ENCODE results near the gene KIAA1586.
"Not testable (repeated sequence)": the region's sequence is repeated elsewhere in the genome, so short reads cannot be mapped to it uniquely, and the experiment has no call there.

Gene KIAA1586

DNA sequence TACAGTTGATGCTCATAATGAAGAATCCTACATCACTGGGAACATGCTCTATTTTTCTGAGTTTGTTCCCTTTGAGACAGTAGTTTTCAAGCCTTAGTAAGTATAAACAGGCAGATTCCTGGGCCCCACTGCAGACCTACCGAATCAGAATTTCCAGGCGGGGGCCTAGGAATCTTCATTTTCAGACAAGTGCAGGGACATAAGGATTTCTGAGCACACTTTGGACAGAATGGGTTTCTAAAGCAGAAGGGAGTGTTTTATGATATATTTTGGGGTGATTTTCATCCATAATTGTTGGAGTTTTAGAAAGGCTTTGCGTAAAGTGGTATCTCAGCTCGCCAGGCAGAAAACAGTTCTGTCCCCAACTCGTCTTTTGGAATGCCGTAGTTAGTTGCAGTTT lies 1.4 kb downstream of the KIAA1586 start:
- DNase-seq (ENCODE audit: low spot score): not testable (repeated sequence)

DNA sequence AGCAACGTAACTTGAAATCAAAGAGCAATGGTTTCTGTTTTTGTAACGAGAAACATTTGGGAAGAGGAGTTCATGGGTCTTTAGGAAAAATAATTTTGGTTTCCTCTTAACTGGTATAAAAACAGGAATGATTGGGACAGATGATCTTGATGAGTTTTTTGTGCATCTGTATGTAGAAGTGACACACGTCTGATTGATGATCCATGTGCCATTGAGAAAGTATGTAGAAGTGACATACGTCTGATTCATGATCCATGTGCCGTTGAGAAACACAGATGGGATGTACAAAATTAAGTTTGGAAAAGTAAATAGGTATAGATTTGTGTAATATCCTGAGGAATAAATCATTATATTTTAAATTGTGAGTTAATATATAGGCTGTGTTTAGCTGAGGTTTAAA lies 2.1 kb downstream of the KIAA1586 start:
- DNase-seq (ENCODE audit: low spot score): no peak

DNA sequence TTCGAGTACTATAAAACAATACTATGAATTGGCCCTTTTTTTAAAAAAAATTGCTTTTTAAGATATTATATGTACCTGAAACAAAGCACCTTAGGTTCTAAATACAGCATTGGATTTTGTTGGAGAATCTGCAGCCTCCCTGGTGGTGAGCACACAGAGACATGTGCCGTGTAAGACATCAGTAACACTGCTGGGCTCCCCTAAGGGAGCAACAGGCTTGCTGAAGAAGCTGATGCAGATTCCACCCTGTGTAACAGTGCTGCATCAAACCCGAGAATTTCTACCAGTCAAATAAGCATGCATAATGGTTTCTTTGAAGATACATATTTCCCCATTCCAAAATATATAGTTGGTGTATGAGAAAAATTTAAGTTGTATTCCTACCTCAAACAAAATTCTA lies 17.4 kb downstream of the KIAA1586 start:
- DNase-seq (ENCODE audit: low spot score): no peak

DNA sequence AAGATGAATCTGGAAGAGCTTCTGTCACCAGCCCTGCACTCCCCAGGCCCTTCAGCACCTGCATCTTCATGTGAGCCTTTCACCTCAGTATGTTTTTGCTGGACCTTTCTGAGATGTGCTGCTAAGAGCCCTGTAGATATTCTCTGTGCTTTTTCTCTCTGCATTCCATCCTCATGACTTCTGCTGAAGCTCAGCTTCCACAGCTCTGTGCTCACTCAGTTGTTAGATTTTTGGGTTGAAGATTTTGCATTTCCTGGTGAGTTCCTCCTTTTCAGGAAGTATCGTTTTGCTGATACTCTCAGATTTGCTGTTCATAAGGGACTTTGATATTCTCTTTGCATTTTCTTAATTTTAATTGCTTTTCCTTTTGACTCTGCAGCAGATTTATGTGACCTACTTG lies 18.3 kb downstream of the KIAA1586 start:
- DNase-seq (ENCODE audit: low spot score): no peak

DNA sequence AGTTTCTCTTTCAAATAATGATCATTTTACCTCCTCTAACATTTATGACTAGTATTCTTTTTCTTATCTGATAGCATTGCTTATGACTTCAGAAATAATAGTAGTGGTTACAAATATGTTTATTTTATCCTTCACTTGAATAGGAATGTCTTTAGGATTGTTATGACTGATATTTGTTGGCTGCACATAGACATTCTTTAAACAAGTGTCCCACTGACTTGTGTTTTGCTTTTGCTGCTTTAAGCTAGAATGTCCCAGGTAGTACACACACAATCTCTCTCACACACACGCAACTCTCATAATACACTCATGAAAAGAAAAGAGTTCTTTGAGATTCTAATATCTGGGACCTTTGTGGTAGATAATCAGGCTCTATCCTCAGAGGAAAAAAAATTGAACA lies 21.6 kb downstream of the KIAA1586 start:
- DNase-seq (ENCODE audit: low spot score): no peak

DNA sequence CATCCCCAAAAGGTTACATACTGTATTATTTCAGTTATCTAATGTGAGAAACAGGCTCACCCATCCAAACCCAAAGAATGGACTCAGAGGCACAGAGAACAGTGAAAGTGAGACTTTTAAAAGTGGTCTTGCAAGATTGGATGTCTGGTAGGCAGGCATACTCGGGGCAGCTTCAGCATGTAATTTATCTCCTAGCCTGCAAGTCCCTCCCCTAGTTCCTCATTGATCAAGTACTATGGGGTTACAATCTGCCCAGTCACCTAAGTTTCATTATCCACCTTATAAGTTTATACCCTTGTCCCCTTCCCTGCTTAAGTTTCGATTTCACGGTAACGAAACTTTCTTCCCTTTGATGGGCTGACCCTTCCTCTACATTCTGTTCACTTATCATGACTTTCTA lies 22.7 kb downstream of the KIAA1586 start:
- DNase-seq (ENCODE audit: low spot score): no peak

DNA sequence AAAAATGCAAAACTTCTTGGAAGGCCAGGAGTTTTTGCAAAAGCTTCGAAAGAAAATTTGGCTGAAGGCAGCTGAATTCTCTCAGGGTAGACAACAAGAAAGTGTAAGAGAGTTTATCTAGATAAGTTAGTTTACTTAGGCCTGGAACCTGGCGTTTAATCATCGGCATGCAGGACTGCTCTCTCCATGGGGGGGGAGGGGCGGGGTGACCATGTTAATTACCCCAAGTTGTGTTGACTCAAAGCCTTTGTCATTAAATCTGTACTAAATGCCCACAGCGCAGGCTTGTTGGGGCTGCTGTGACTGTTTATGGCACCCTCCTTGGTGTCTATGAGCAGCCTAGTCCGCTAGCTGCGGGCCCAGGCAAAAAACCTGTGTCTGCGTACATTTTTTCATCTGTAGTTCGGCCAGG lies 23.4 kb downstream of the KIAA1586 start:
- DNase-seq (ENCODE audit: low spot score): no peak

DNA sequence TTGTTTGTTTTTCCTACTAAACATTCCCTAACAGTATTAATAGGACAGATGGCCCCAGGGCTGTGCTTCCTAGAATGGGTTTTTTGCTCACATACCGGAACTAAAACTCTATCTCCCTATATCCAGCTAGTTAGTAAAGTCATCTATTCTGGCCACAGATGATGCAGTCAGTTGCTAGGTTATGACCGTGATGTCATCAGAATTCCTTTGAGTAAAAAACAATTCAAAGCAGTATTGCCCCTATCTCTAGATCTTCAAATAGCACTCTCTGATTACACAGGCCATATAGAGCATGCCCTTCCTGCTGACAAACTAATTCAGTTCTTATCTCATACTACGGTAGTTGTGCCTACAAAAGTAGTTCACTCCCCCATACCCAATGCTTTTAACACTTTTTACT lies 25.6 kb downstream of the KIAA1586 start:
- DNase-seq (ENCODE audit: low spot score): no peak

DNA sequence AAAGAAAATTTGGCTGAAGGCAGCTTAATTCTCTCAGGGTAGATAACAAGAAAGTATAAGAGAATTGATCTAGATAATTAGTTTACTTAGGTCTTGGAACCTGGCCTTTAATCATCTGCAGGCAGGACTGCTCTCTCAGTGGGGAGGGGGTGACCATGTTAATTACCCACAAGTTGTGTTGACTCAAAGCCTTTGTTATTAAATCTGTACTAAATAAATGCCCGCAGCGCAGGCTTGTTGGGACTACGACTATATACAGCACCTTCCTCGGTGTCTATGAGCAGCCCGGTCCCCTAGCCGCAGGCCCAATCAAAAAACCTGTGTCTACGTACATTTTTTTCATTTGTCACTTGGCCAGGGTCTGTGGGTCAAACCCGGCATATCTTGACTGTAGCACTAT lies 27.9 kb downstream of the KIAA1586 start:
- no peak for DNase-seq (ENCODE audit: low spot score)

DNA sequence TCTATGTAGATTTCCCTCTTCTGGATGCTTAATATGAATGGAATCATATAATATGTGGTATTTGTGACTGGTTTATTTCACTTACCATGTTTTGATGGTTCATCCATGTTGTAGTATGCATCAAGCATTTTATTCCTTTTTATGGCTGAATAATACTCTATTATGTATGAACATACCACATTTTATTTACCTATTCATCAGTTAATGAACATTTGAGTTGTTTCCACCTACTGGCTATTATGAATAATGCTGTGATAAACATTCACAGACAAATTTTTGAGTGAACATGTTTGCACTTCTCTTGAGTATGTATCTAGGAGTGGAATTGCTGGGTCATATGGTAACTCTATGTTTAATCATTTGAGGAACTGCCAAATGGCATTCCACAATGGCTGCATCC lies 28.6 kb downstream of the KIAA1586 start:
- DNase-seq (ENCODE audit: low spot score): no peak

DNA sequence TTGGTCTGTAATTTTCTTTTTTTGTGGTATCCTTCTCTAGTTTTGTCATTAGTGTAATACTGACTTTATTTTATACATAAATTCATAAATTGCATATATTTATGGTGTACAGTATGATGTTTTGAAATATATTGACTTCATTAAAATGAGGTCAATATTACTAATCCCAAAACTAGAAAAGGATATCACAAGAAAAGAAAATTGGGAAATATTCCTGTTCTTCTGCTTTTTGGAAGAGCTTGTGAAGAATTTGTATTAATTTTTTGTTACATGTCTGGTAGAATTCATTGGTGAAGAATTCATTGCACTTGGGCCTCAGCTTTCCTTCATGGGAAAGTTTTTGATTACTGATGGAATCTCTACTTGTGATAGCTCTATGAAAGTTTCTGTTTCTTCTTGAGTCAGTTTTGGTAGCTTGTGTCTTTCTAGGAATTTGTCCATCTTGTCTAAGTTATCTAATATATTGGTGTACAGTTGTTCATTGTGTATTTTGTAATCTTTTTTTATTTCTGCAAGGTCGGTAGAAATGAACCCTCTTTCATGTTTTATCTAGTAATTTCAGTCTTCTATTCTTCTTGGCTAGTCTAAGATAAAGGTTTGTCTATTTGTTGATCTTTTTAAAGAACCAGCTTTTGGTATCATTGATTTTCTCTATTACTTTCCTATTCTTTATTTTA lies 32.2 kb downstream of the KIAA1586 start:
- no peak for DNase-seq (ENCODE audit: low spot score)

DNA sequence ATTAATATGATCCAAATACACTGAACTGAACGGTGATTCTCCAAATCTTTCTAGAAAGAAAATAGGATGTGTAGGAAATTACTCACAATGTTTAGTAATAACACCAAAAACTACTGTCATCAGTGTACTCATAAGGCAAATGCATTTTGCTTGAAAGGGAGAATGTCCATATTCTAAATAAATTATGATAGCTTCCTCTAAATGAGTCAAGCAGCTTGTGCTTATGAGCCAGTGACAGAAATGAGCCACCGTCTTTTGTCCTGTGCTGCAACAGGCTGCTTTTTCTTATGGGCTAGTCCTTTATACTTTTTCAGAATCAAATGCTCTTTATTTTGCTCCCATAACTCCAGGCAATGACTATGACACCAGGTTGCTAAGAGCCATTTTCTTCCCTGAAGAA lies 39.0 kb downstream of the KIAA1586 start:
- no peak for DNase-seq (ENCODE audit: low spot score)

DNA sequence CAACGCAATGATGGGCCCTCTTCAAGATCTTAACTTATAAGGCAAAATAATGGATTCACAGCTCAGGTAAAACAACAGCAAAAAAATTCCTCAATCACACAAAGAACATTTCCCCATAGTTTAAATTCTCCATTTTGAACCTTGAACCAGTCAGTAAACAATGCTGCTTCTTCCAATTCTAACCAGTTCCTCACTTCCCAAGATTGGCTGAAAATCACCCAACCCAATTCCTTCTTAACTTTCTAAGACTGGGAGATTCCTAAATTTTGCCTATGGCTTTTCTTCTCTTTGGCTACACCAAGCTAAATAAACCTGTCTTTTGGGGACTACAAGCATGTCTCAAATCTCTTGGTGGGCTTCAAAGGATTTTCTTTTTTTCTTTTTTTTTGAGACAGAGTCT lies 40.4 kb downstream of the KIAA1586 start:
- no peak for DNase-seq (ENCODE audit: low spot score)

DNA sequence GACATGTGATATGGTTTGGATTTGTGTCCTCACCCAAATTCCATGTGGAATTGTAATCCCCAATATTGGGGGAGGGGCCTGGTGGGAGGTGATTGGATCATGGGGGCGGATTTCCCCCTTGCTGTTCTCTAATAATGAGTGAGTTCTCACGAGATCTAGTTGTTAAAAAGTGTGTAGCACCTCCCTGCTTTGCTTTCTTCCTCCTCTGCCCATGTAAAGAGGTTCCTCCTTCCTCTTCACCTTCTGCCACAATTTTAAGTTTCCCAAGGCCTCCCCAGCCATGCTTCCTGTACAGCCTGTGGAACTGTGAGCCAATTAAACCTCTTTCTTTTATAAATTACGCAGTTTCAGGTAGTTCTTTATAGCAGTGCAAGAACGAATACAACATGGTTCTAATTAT lies 41.4 kb downstream of the KIAA1586 start:
- no peak for DNase-seq (ENCODE audit: low spot score)

DNA sequence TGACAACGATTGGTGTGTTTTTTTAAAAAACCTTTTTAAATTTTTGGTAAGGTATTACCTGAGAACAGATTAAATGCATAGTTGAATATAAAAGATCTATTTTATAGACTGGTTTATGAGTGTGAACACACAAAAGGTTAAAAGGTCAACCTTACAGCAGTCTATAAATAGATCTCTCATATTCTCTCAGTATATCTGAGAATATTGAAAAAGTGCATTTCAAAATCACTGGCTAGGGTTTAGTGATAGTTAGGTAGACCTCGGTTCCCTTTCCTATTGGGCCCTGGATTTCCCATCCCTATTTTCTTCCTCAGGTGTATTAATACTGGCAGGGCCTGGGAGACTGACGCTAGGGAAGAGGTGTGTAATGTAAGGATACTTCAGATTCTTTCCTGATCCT lies 42.8 kb downstream of the KIAA1586 start:
- DNase-seq (ENCODE audit: low spot score): no peak

DNA sequence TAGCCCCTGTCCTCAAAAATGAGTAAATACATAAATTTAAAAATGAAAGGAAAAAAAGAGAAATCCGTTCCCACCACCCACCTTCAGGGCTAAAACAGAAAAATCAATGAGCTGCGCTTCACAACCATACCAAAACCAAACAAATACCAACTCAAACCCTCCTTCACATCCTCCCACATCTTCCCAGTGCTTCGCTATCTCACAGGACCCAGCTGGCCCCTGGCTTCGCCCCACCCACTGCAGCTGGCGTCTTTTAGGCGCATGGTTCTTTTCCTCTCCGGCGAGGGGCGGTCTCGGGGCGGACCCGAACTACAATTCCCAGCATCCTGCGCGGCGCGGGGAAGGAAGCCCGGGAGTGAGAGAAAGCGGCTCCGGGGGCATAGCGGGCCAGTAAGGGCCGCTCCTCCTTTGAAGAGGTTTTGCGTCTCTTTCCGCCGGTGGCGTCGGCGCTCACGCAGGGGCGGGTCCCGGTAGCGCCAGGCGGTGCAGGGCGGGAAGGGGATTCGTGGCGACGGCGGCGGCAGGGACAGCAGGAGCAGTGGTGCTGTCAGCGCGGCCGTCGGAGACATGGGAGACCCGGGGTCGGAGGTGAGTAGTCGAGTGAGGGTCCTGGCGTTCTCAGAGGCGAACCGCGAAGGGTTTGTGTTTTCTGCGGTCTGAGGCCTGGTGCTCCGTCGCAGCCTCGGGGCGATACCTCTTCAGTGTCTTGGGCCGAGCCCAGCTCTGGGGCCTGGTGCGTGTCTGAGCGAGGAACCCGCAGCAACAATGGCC lies 43.4 kb downstream of the KIAA1586 start, which contains the start of gene ZNF451:
TSS of gene ZNF451 (plus strand) at position 502 of the 771 bp plus-strand sequence. CDS start at position 568, 66 bp downstream.
- peak; percentile 96 for DNase-seq (ENCODE audit: low spot score)

DNA sequence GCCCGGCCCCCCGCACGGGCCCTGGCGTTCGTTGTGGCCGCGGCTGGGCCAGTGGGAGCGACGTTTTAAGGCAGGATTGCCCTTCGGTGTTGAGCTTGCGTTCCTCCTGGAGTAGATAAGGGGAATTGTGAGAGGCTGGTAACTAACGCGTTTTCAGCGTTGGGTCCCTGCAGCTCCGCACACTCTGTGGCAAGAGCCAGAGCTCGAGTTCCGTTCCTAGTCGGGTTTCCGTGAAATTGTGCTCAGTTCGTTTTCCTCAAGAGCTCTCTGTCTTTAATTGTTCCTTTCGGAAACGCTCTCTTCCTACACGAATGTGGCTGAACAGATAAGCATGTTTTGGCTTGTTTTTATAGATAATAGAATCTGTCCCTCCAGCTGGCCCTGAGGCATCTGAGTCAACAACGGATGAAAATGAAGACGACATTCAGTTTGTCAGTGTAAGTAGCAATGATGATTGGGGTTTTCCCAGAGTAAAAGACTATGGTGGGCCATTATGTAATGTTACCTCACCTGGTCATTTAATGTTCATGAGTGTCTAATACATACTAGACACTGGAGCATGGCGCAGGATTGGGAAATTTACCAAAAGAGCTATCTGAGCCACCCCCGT lies 44.1 kb downstream of the KIAA1586 start:
- DNase-seq (ENCODE audit: low spot score): not testable (repeated sequence)

DNA sequence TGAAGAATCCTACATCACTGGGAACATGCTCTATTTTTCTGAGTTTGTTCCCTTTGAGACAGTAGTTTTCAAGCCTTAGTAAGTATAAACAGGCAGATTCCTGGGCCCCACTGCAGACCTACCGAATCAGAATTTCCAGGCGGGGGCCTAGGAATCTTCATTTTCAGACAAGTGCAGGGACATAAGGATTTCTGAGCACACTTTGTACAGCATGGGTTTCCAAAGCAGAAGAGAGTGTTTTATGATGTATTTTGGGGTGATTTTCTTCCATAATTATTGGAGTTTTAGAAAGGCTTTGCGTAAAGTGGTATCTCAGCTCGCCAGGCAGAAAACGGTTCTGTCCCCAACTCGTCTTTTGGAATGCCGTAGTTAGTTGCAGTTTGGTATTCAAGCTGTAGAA lies 44.9 kb downstream of the KIAA1586 start:
- DNase-seq (ENCODE audit: low spot score): not testable (repeated sequence)

DNA sequence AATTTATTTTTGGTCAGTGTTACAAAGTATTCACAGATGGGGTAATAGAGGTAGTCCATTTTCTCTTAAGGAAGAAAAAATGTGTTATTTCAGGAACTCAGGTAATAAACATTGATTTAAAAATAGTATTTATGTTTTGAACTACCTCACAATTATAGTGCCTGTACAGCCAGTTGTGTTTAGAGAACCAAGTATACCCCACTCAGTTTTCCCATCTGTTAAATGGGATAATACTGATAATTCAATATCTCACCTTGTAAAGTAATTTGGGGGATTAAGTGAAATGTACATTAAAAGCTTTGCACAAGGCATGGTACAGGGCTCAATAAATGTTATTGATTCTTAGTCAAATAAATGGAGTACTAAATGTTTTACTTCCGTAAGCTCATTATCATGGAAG lies 48.2 kb downstream of the KIAA1586 start:
- no peak for DNase-seq (ENCODE audit: low spot score)

DNA sequence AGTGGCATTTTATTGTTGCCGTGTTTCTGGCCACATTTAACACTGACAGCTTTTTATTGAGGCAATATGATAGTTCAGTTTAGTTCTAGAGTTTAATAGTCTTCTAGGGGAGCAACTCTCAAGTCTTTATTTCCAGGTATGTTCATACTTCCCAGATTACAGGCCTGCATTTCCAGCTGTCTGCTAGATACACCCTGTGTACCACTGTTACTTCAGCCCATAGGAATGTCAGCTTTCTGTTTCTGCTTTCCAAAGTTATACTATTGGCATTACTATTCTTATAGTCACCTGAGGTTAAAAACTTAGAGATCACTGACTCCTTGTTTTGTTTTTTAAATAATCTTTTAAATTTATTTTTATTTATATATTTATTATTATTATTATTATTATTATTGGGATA lies 51.1 kb downstream of the KIAA1586 start:
- no peak for DNase-seq (ENCODE audit: low spot score)

DNA sequence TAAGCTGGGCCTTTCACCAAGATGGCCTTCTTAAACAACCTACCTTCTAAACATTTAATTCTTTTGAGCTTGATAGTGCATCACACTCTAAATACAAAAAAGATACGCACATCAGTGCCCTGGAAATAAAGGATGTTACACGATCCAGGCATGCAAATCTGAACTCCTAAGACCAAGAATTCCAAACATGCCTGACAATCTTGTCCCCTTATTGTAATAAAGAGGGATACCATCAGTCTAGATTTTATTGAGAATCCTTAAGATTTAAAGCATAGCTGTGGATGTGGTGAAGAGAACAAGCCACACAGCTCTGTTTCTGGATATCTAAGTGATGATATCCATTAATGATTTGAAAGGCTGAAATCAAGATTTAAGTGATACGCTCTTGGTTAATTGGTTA lies 56.5 kb downstream of the KIAA1586 start:
- no peak for DNase-seq (ENCODE audit: low spot score)

DNA sequence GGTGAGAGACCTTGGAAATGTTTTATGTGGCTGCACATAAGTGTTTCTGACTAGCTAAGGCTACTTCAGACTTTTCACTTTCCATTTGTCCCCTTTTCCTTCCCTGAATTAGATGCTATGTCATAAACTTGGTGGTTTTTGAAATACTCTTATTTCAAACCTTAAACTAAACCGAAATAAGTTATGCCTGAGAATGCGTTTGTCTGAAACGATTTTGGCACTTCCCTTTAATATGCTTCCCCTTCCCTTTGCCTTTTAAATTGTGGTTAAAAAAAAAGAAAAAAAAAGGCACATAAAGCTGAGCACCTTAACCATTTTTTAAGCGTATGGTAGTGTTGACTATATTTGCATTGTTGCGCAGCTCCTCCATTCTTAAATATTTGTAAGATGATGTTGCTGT lies 57.8 kb downstream of the KIAA1586 start:
- DNase-seq (ENCODE audit: low spot score): no peak

All from CD4-positive, alpha-beta T cell treated with Interleukin-15 for 4 hours (primary cell).